SU-DHL-6 (cell line): ENCODE measurements around the gene ALDH16A1.

ENCODE experiments used
- H2AFZ ChIP-seq: fragments of 200-600 bp; sonication (generic); 2 replicates; pipeline ENCODE4 v1.6.1; 2014; ENCODE audit warnings: low read depth, mild to moderate bottlenecking, moderate library complexity, mixed read lengths, antibody characterized with exemption, low read length; ENCODE audit not compliant: severe bottlenecking
- H3F3A ChIP-seq: fragments of 200-600 bp; shearing (Covaris generic); 2 replicates; pipeline ENCODE4 v1.6.0; 2016; ENCODE audit warnings: antibody characterized with exemption, mild to moderate bottlenecking; ENCODE audit not compliant: insufficient read depth
- H3K27ac ChIP-seq: fragments of 200-600 bp; sonication (generic); 2 replicates; pipeline ENCODE4 v1.5.1; 2016; ENCODE audit warnings: low read depth, mild to moderate bottlenecking, low read length, moderate library complexity, mixed read lengths
- H3K27me3 ChIP-seq: fragments of 200-600 bp; sonication (generic), shearing (Covaris generic); 2 replicates; pipeline ENCODE4 v1.6.0; 2014; ENCODE audit warnings: mild to moderate bottlenecking, low read length
- H3K36me3 ChIP-seq: fragments of 200-600 bp; sonication (generic); 2 replicates; pipeline ENCODE4 v1.6.1; 2014; ENCODE audit warnings: mild to moderate bottlenecking, low read length, mixed read lengths
- H3K4me2 ChIP-seq: fragments of 300-600, 200-600 bp; shearing (Covaris generic), sonication (generic); 2 replicates; pipeline ENCODE4 v1.6.0; 2014; ENCODE audit warnings: low read length, low read depth, mild to moderate bottlenecking; ENCODE audit not compliant: poor library complexity, severe bottlenecking
- H3K4me3 ChIP-seq: fragments of 200-600 bp; sonication (generic); 2 replicates; pipeline ENCODE4 v1.5.1; 2014; ENCODE audit warnings: antibody characterized with exemption, low read length, mild to moderate bottlenecking, mixed read lengths; ENCODE audit not compliant: insufficient read depth, poor library complexity, severe bottlenecking
- H3K79me2 ChIP-seq: fragments of 200-600 bp; sonication (generic); 2 replicates; pipeline ENCODE4 v1.6.1; 2014; ENCODE audit warnings: mild to moderate bottlenecking, low read length, moderate library complexity; ENCODE audit not compliant: insufficient read depth
- H3K9ac ChIP-seq: fragments of 200-600 bp; sonication (generic); 2 replicates; pipeline ENCODE4 v1.7.0; 2014; ENCODE audit warnings: mild to moderate bottlenecking, low read length
- H3K9me2 ChIP-seq: fragments of 200-600 bp; sonication (generic); replicated peaks from 2 replicates; pipeline ENCODE4 v1.6.1; 2014; ENCODE audit warnings: low read length; ENCODE audit not compliant: insufficient read depth
- H3K9me3 ChIP-seq: fragments of 200-600 bp; sonication (generic); 2 replicates; pipeline ENCODE4 v1.6.1; 2014; ENCODE audit warnings: low read length, mixed read lengths; ENCODE audit not compliant: insufficient read depth
- H4K20me1 ChIP-seq: fragments of 200-600 bp; sonication (generic); 2 replicates; pipeline ENCODE4 v1.6.1; 2014; ENCODE audit warnings: low read depth, mild to moderate bottlenecking, antibody characterized with exemption, low read length, moderate library complexity, mixed read lengths
- EZH2phosphoT487 ChIP-seq: fragments of 200-600 bp; sonication (generic), shearing (Covaris generic); conservative IDR thresholded peaks from 2 replicates; pipeline ENCODE4 v1.6.1; 2018; ENCODE audit warnings: mild to moderate bottlenecking, antibody characterized with exemption, low read length, moderate library complexity, mixed read lengths
- TF ChIP-seq, protein P1 (sequence below): fragments of 200-600 bp; sonication (generic); IDR thresholded peaks from one replicate; pipeline ENCODE4 v1.5.1; 2017; ENCODE audit warnings: antibody characterized with exemption, mild to moderate bottlenecking, low read length, moderate library complexity; ENCODE audit not compliant: insufficient read depth, poor library complexity, severe bottlenecking

ALDH16A1 gene

DNA sequence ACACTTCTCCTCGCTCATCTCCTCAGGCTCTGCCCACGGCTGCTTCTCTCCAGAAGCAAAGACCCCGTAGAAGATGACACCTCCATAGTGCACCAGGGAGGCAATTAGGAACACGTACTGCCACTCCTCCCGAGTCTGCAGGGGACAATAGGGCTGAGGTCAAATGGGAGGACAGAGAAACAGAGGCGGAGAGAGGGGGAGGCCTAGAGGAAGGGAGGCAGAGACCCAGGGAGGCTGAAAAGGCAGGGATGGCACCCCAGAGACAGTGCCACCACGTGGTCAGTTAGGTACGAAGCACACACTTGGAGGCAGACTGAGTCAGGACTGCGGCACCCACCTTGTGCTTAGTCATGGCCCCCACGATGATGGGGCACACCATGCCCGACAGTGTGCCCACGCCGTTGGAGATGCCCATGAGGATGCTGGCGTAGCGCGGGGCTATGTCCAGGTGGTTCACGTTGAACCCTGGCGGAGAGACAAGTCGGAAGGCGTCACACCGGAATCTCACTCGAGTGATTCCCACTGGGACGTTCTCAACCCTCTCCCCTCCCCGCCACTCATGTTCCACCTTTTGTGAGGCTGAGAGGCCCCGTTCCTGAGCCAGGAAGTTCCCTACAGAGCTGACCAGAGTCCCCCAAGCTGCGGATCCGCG, 22.2 kb upstream of the ALDH16A1 start:
- Histone ChIP-seq H3K27me3 (no peaks in the 10 kb centered on the region), H3K36me3 (no peaks in the 10 kb centered on the region), H3K9me3 (no peaks in the 10 kb centered on the region), H4K20me1 (no peaks in the 10 kb centered on the region), H2AFZ (no peak overlapping the region), H3K27ac (no peak overlapping the region), H3K79me2 (no peaks in the 10 kb centered on the region), H3K9ac (no peak overlapping the region), H3K4me2 (no peak overlapping the region), H3K4me3 (no peak overlapping the region), H3K9me2 (no peaks in the 10 kb centered on the region), H3F3A (no peaks in the 10 kb centered on the region)
- TF ChIP-seq, protein P1, sequence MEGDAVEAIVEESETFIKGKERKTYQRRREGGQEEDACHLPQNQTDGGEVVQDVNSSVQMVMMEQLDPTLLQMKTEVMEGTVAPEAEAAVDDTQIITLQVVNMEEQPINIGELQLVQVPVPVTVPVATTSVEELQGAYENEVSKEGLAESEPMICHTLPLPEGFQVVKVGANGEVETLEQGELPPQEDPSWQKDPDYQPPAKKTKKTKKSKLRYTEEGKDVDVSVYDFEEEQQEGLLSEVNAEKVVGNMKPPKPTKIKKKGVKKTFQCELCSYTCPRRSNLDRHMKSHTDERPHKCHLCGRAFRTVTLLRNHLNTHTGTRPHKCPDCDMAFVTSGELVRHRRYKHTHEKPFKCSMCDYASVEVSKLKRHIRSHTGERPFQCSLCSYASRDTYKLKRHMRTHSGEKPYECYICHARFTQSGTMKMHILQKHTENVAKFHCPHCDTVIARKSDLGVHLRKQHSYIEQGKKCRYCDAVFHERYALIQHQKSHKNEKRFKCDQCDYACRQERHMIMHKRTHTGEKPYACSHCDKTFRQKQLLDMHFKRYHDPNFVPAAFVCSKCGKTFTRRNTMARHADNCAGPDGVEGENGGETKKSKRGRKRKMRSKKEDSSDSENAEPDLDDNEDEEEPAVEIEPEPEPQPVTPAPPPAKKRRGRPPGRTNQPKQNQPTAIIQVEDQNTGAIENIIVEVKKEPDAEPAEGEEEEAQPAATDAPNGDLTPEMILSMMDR, result no peak
- TF ChIP-seq EZH2phosphoT487, result no peak

GRCh38 chr19:49431330-49431749, 21.7 kb upstream of the ALDH16A1 start:
- H3K36me3 ChIP-seq, result no peaks in the 10 kb centered on the region
- H2AFZ ChIP-seq, result no peak overlapping the region
- H4K20me1 ChIP-seq, result no peaks in the 10 kb centered on the region
- TF ChIP-seq, protein P1, result no peak
- no peak for TF ChIP-seq EZH2phosphoT487
- no peak overlapping the region for H3K9ac ChIP-seq
- H3K79me2 ChIP-seq, result no peaks in the 10 kb centered on the region
- H3F3A ChIP-seq, result no peaks in the 10 kb centered on the region
- no peaks in the 10 kb centered on the region for H3K27me3 ChIP-seq
- H3K4me3 ChIP-seq, result no peak overlapping the region
- H3K4me2 ChIP-seq, result no peak overlapping the region
- no peaks in the 10 kb centered on the region for H3K9me3 ChIP-seq
- no peak overlapping the region for H3K27ac ChIP-seq
- no peaks in the 10 kb centered on the region for H3K9me2 ChIP-seq

- TF ChIP-seq, protein P1, result no peak
- TF ChIP-seq EZH2phosphoT487, result no peak
- Histone ChIP-seq H3K27ac (no peak overlapping the region), H3K9me3 (no peaks in the 10 kb centered on the region), H3K9ac (no peak overlapping the region), H3K4me3 (no peak overlapping the region), H3F3A (no peaks in the 10 kb centered on the region), H3K79me2 (no peaks in the 10 kb centered on the region), H3K9me2 (no peaks in the 10 kb centered on the region), H4K20me1 (no peaks in the 10 kb centered on the region), H2AFZ (no peak overlapping the region), H3K27me3 (no peaks in the 10 kb centered on the region), H3K36me3 (no peaks in the 10 kb centered on the region), H3K4me2 (no peak overlapping the region)
These were observed 20.6 kb upstream of the ALDH16A1 start for GRCh38 chr19:49432141-49433073.
